Cardiac muscle cell (in vitro differentiated cells and primary cell): ENCODE data around the gene OSBPL9. TPM values are rescaled to one million over a fixed set of nuclear protein-coding genes. Genes with fewer than 3 reads are reported as not detected.

Source experiments
- DNase-seq, 2 donors: peaks; one replicate each; pipeline versions ENCODE4 v3.0.0 to v3.0.0-alpha.2; 2010 to 2017; ENCODE audit warnings: low read depth in 1 of 2, low spot score in 1 of 2
- H3K27ac ChIP-seq: fragments of 200-600 bp; sonication (generic); 2 replicates; pipeline ENCODE4 v1.5.1; 2016
- H3K27me3 ChIP-seq: fragments of 200-600 bp; sonication (generic); 2 replicates; pipeline ENCODE4 v1.6.0; 2016; ENCODE audit warnings: control low read depth
- H3K36me3 ChIP-seq: fragments of 200-600 bp; sonication (generic); 2 replicates; pipeline ENCODE4 v1.5.1; 2016; ENCODE audit warnings: control low read depth
- H3K4me1 ChIP-seq: fragments of 200-600 bp; sonication (generic); 2 replicates; pipeline ENCODE4 v1.8.1; 2017; ENCODE audit warnings: low read depth, mild to moderate bottlenecking, mixed run types
- H3K4me3 ChIP-seq: fragments of 200-600 bp; sonication (generic); 2 replicates; pipeline ENCODE4 v1.5.1; 2016; ENCODE audit warnings: mild to moderate bottlenecking
- H3K9me3 ChIP-seq: fragments of 200-600 bp; sonication (generic); 2 replicates; pipeline ENCODE4 v1.5.1; 2017; ENCODE audit warnings: low read depth, mild to moderate bottlenecking, control low read depth
- polyA plus RNA-seq: library from polyadenylated mRNA; unstranded; fragments of >200 nt; fragmentation: Nextera tagmentation; extraction: Ambion mirVana; gene quantifications from 2 replicates; pipeline ENCODE4 v1.2.1, GENCODE V29; 2016
- total RNA-seq: library from RNA; depleted of rRNA; stranded (reverse); fragments of >200 nt; gene quantifications from 2 replicates; pipeline ENCODE4 v1.2.3, GENCODE V29; 2016
- TF ChIP-seq, protein P1 (sequence below): IDR thresholded peaks from 2 replicates; pipeline ENCODE4 v1.5.1; 2012; ENCODE audit warnings: low read depth, mild to moderate bottlenecking, low read length

OSBPL9 gene
- total and polyA plus RNA-seq, 2 experiments from 2014 or later: 103 to 104 TPM

DNA sequence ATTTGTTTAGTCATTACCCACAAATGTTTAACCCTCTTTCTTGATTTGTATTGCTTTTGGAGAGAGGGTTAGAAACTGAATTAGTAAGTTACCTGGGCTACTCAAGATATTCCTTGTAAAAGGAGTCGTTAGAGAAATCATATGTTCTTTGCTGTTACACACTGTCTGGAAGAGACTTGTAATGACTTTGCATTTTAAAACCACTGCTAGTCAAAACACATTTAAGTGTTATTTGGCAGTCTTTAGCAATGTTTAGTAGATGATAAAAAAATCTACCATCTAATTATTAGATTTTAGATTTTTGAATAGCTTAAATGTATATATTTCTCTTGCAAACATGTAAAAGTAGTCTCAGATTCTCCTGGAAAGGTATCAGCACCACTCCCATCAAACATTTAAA lies 6.6 kb downstream of the OSBPL9 start:
- Histone ChIP-seq H3K9me3 (no peaks in the 10 kb centered on the region), H3K36me3 (no peaks in the 10 kb centered on the region)

GRCh38 chr1:51624855-51625254 lies 8.0 kb downstream of the OSBPL9 start:
- no peak for DNase-seq

More for the DNA sequence above, 6.6 kb downstream of the OSBPL9 start:
- DNase-seq: no peak
- Histone ChIP-seq H3K27ac (no peak overlapping the region), H3K4me1 (peaks cover 13% of the 10 kb centered on the region), H3K27me3 (no peaks in the 10 kb centered on the region), H3K4me3 (no peak overlapping the region)
- TF ChIP-seq, protein P1, sequence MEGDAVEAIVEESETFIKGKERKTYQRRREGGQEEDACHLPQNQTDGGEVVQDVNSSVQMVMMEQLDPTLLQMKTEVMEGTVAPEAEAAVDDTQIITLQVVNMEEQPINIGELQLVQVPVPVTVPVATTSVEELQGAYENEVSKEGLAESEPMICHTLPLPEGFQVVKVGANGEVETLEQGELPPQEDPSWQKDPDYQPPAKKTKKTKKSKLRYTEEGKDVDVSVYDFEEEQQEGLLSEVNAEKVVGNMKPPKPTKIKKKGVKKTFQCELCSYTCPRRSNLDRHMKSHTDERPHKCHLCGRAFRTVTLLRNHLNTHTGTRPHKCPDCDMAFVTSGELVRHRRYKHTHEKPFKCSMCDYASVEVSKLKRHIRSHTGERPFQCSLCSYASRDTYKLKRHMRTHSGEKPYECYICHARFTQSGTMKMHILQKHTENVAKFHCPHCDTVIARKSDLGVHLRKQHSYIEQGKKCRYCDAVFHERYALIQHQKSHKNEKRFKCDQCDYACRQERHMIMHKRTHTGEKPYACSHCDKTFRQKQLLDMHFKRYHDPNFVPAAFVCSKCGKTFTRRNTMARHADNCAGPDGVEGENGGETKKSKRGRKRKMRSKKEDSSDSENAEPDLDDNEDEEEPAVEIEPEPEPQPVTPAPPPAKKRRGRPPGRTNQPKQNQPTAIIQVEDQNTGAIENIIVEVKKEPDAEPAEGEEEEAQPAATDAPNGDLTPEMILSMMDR: no peak

GRCh38 chr1:51627672-51628071 lies 10.8 kb downstream of the OSBPL9 start:
- Histone ChIP-seq H3K4me3 (no peak overlapping the region), H3K27ac (no peak overlapping the region), H3K27me3 (no peaks in the 10 kb centered on the region), H3K4me1 (peaks cover 4% of the 10 kb centered on the region), H3K36me3 (no peaks in the 10 kb centered on the region), H3K9me3 (no peaks in the 10 kb centered on the region)
- DNase-seq: peak; percentile 59 to 78
- TF ChIP-seq, protein P1: peak; percentile 64

More at GRCh38 chr1:51624855-51625254, 8.0 kb downstream of the OSBPL9 start:
- no peaks in the 10 kb centered on the region for H3K9me3 ChIP-seq
- H3K4me3 ChIP-seq: no peak overlapping the region
- H3K4me1 ChIP-seq: peaks cover 13% of the 10 kb centered on the region
- no peak overlapping the region for H3K27ac ChIP-seq
- H3K27me3 ChIP-seq: no peaks in the 10 kb centered on the region
- H3K36me3 ChIP-seq: no peaks in the 10 kb centered on the region
- TF ChIP-seq, protein P1: no peak

- no peak overlapping the region for H3K27ac ChIP-seq
- no peaks in the 10 kb centered on the region for H3K4me1 ChIP-seq
- no peak for DNase-seq
- H3K4me3 ChIP-seq: no peak overlapping the region
- no peaks in the 10 kb centered on the region for H3K36me3 ChIP-seq
- TF ChIP-seq, protein P1: no peak
- H3K9me3 ChIP-seq: no peaks in the 10 kb centered on the region
- H3K27me3 ChIP-seq: no peaks in the 10 kb centered on the region
Observed at GRCh38 chr1:51628715-51629590, 12.1 kb downstream of the OSBPL9 start.

GRCh38 chr1:51629918-51630317 lies 13.0 kb downstream of the OSBPL9 start:
- DNase-seq: no peak
- Histone ChIP-seq H3K4me1 (no peaks in the 10 kb centered on the region), H3K27me3 (no peaks in the 10 kb centered on the region), H3K9me3 (no peaks in the 10 kb centered on the region), H3K4me3 (no peak overlapping the region), H3K36me3 (no peaks in the 10 kb centered on the region), H3K27ac (no peak overlapping the region)
- TF ChIP-seq, protein P1: no peak
